ENCODE measurements around the gene WDPCP. TPM values are rescaled to one million over a fixed set of nuclear protein-coding genes. Genes with fewer than 3 reads are reported as not detected.

The WDPCP gene
- total RNA-seq, 1 donor from 2014 or later, result 9.1 TPM

- Mint-ChIP-seq H3K9me3 (peaks cover 2% of the 10 kb centered on the region), H3K4me3 (no peak overlapping the region), H3K4me1 (no peaks in the 10 kb centered on the region), H3K36me3 (ENCODE audit: low read depth) (peaks cover 7% of the 10 kb centered on the region), H3K27ac (ENCODE audit: unreplicated experiment) (no peak overlapping the region), H3K27me3 (ENCODE audit: low read depth) (peaks cover 4% of the 10 kb centered on the region)
- TF ChIP-seq, protein P1, sequence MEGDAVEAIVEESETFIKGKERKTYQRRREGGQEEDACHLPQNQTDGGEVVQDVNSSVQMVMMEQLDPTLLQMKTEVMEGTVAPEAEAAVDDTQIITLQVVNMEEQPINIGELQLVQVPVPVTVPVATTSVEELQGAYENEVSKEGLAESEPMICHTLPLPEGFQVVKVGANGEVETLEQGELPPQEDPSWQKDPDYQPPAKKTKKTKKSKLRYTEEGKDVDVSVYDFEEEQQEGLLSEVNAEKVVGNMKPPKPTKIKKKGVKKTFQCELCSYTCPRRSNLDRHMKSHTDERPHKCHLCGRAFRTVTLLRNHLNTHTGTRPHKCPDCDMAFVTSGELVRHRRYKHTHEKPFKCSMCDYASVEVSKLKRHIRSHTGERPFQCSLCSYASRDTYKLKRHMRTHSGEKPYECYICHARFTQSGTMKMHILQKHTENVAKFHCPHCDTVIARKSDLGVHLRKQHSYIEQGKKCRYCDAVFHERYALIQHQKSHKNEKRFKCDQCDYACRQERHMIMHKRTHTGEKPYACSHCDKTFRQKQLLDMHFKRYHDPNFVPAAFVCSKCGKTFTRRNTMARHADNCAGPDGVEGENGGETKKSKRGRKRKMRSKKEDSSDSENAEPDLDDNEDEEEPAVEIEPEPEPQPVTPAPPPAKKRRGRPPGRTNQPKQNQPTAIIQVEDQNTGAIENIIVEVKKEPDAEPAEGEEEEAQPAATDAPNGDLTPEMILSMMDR (conservative IDR thresholded peaks at IDR 0.05), result no peak
- DNase-seq (ENCODE audit: low read depth, low spot score), result no peak
Observed at GRCh38 chr2:63622751-63623150, 34.5 kb upstream of the WDPCP start.

GRCh38 chr2:63619328-63619727, 31.1 kb upstream of the WDPCP start:
- H3K36me3 Mint-ChIP-seq (ENCODE audit: low read depth), result peaks cover 4% of the 10 kb centered on the region
- TF ChIP-seq, protein P1 (conservative IDR thresholded peaks at IDR 0.05), result no peak
- H3K27ac Mint-ChIP-seq (ENCODE audit: unreplicated experiment), result no peak overlapping the region
- peaks cover 6% of the 10 kb centered on the region for H3K4me1 Mint-ChIP-seq
- DNase-seq (ENCODE audit: low read depth, low spot score), result no peak
- H3K9me3 Mint-ChIP-seq, result peaks cover under 1% of the 10 kb centered on the region
- no peak overlapping the region for H3K4me3 Mint-ChIP-seq
- H3K27me3 Mint-ChIP-seq (ENCODE audit: low read depth), result peaks cover 4% of the 10 kb centered on the region

DNA sequence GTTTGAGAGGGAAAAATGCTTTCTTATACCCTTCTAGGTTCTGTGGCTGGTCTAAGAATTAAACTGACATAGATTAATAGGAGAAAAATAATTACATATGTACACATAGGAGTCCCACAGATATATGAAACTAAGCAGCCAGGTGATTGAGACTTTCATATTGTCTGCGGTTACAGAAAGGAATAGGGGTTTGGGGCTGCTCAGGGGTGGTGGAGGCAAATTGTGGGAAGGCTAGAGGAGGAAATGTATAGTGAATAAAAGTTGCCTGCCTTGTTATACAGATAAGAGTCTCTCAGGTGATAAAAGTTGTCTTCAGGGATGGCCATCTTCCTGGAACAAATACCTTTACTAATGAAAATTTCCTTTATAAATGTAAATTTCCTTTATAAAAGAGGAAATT, 29.1 kb upstream of the WDPCP start:
- H3K27ac Mint-ChIP-seq (ENCODE audit: unreplicated experiment), result no peak overlapping the region

GRCh38 chr2:63614983-63615945, 27.0 kb upstream of the WDPCP start:
- Mint-ChIP-seq H3K27ac (ENCODE audit: unreplicated experiment) (no peak overlapping the region), H3K4me3 (no peak overlapping the region), H3K4me1 (peaks cover 6% of the 10 kb centered on the region), H3K27me3 (ENCODE audit: low read depth) (no peaks in the 10 kb centered on the region), H3K9me3 (no peaks in the 10 kb centered on the region), H3K36me3 (ENCODE audit: low read depth) (no peaks in the 10 kb centered on the region)
- no peak for DNase-seq (ENCODE audit: low read depth, low spot score)
- TF ChIP-seq, protein P1 (conservative IDR thresholded peaks at IDR 0.05), result no peak

More for the DNA sequence above, 29.1 kb upstream of the WDPCP start:
- Mint-ChIP-seq H3K4me3 (no peak overlapping the region), H3K9me3 (no peaks in the 10 kb centered on the region), H3K36me3 (ENCODE audit: low read depth) (no peaks in the 10 kb centered on the region), H3K4me1 (peaks cover 6% of the 10 kb centered on the region), H3K27me3 (ENCODE audit: low read depth) (no peaks in the 10 kb centered on the region)
- TF ChIP-seq, protein P1 (conservative IDR thresholded peaks at IDR 0.05), result no peak
- DNase-seq (ENCODE audit: low read depth, low spot score), result no peak

DNA sequence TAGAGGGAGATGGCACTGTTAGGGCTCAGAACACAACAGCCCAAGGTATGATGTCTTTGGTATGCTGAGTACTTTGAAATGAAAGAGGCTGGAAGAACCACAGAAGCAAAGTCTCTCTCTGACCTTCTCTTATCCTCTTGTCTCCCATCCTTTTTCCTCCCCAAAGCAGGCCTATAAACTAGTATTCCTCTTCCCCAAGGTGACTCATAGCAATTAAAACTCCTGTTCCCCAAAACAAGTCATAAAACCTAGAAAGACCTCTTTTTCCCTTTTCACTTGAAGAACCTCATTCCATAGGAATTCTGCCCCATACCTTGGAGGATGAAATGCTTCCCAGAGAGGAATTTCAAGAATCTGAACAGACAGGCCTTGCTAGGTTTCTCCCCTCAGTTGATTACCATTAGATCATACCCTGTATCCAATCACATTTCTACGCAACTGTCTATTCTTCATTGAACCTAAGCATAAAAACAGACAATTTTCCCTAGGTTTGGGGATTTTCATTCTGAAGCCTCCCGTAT, 26.2 kb upstream of the WDPCP start:
- TF ChIP-seq, protein P1 (conservative IDR thresholded peaks at IDR 0.05), result no peak
- Mint-ChIP-seq H3K4me3 (no peak overlapping the region), H3K4me1 (peaks cover 6% of the 10 kb centered on the region), H3K27ac (ENCODE audit: unreplicated experiment) (no peak overlapping the region), H3K36me3 (ENCODE audit: low read depth) (no peaks in the 10 kb centered on the region), H3K9me3 (no peaks in the 10 kb centered on the region), H3K27me3 (ENCODE audit: low read depth) (no peaks in the 10 kb centered on the region)
- no peak for DNase-seq (ENCODE audit: low read depth, low spot score)
